MCF 10A (cell line): Measurements from ENCODE around the gene KIAA0319L. TPM values are rescaled to one million over a fixed set of nuclear protein-coding genes. Genes with fewer than 3 reads are reported as not detected.
"Not testable (repeated sequence)": the region's sequence is repeated elsewhere in the genome, so short reads cannot be mapped to it uniquely, and the experiment has no call there.

Experiments
- BruUV-seq: library from RNA; stranded (reverse); fragments of 400-500 nt; replicated peaks from 2 replicates; lab custom pipeline; 2021; lab: Mats Ljungman, UMichigan
- CTCF ChIA-PET: fragments of 300-600 bp; sonication (Branson Sonifier 250); formaldehyde crosslinking; extraction: SDS; loops from one replicate; lab custom pipeline; 2021; ENCODE audit warnings: antibody characterized with exemption, inconsistent platforms; lab: Yijun Ruan, JAX
- POLR2A ChIA-PET: fragments of 300-600, 350-650 bp; sonication (Branson Sonifier 250); formaldehyde crosslinking; extraction: SDS; loops from one replicate; lab custom pipeline; 2020; ENCODE audit warnings: antibody characterized with exemption, inconsistent platforms; lab: Yijun Ruan, JAX
- DNase-seq: peaks from one replicate; pipeline ENCODE4 v3.0.0-alpha.2; 2018; ENCODE audit not compliant: unreplicated experiment
- H3K27ac Mint-ChIP-seq: one replicate; pipeline ENCODE4 v1.8.0; 2022; ENCODE audit warnings: mild to moderate bottlenecking, low read depth, mixed read lengths; ENCODE audit not compliant: unreplicated experiment
- H3K27me3 Mint-ChIP-seq: one replicate; pipeline ENCODE4 v1.8.0; 2022; ENCODE audit warnings: mixed read lengths; ENCODE audit not compliant: insufficient read depth, unreplicated experiment
- H3K36me3 Mint-ChIP-seq: one replicate; pipeline ENCODE4 v1.8.0; 2022; ENCODE audit warnings: mild to moderate bottlenecking, moderate library complexity, mixed read lengths; ENCODE audit not compliant: insufficient read depth, unreplicated experiment
- H3K4me1 Mint-ChIP-seq: one replicate; pipeline ENCODE4 v1.8.0; 2022; ENCODE audit warnings: mixed read lengths; ENCODE audit not compliant: insufficient read depth, unreplicated experiment
- H3K4me3 Mint-ChIP-seq: one replicate; pipeline ENCODE4 v1.8.0; 2022; ENCODE audit warnings: mild to moderate bottlenecking, moderate library complexity, mixed read lengths; ENCODE audit not compliant: unreplicated experiment
- H3K9me3 Mint-ChIP-seq: one replicate; pipeline ENCODE4 v1.8.0; 2022; ENCODE audit warnings: mixed read lengths; ENCODE audit not compliant: unreplicated experiment
- intact Hi-C: fragments of 100-400 bp; cut with micrococcal nuclease; formaldehyde crosslinking; loops from 2 replicates; pipeline ENCODE4 v1.14.1; 2022
- total RNA-seq: library from RNA; stranded (reverse); gene quantifications from 2 replicates; pipeline ENCODE4 v1.2.3, GENCODE V29; 2022
- TF ChIP-seq, protein P1 (sequence below): fragments of 200-600 bp; IDR thresholded peaks from one replicate; pipeline ENCODE4 v1.8.0; 2022; ENCODE audit warnings: antibody characterized with exemption, mild to moderate bottlenecking; ENCODE audit not compliant: unreplicated experiment

The KIAA0319L gene
- total RNA-seq, 1 experiment from 2014 or later = 50.7 TPM

DNA sequence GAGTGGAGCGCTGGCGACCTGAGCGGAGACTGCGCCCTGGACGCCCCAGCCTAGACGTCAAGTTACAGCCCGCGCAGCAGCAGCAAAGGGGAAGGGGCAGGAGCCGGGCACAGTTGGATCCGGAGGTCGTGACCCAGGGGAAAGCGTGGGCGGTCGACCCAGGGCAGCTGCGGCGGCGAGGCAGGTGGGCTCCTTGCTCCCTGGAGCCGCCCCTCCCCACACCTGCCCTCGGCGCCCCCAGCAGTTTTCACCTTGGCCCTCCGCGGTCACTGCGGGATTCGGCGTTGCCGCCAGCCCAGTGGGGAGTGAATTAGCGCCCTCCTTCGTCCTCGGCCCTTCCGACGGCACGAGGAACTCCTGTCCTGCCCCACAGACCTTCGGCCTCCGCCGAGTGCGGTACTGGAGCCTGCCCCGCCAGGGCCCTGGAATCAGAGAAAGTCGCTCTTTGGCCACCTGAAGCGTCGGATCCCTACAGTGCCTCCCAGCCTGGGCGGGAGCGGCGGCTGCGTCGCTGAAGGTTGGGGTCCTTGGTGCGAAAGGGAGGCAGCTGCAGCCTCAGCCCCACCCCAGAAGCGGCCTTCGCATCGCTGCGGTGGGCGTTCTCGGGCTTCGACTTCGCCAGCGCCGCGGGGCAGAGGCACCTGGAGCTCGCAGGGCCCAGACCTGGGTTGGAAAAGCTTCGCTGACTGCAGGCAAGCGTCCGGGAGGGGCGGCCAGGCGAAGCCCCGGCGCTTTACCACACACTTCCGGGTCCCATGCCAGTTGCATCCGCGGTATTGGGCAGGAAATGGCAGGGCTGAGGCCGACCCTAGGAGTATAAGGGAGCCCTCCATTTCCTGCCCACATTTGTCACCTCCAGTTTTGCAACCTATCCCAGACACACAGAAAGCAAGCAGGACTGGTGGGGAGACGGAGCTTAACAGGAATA is 20.1 kb upstream of the KIAA0319L start:
- Mint-ChIP-seq H3K4me1 (peaks cover 11% of the 10 kb centered on the region), H3K9me3 (no peaks in the 10 kb centered on the region), H3K36me3 (no peaks in the 10 kb centered on the region), H3K27me3 (peaks cover 4% of the 10 kb centered on the region), H3K27ac (no peak overlapping the region), H3K4me3 (no peak overlapping the region)
- CTCF ChIA-PET = interaction anchor here (5.3 kb wide), 1 partner anchor 9 kb away, joined by 30 read pairs; no protein-coding TSS in a partner anchor
- TF ChIP-seq, protein P1, sequence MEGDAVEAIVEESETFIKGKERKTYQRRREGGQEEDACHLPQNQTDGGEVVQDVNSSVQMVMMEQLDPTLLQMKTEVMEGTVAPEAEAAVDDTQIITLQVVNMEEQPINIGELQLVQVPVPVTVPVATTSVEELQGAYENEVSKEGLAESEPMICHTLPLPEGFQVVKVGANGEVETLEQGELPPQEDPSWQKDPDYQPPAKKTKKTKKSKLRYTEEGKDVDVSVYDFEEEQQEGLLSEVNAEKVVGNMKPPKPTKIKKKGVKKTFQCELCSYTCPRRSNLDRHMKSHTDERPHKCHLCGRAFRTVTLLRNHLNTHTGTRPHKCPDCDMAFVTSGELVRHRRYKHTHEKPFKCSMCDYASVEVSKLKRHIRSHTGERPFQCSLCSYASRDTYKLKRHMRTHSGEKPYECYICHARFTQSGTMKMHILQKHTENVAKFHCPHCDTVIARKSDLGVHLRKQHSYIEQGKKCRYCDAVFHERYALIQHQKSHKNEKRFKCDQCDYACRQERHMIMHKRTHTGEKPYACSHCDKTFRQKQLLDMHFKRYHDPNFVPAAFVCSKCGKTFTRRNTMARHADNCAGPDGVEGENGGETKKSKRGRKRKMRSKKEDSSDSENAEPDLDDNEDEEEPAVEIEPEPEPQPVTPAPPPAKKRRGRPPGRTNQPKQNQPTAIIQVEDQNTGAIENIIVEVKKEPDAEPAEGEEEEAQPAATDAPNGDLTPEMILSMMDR = no peak
- POLR2A ChIA-PET = interaction anchor here (0.6 kb wide), 1 partner anchor 88 kb away, joined by 3 read pairs; no protein-coding TSS in a partner anchor
- BruUV-seq = no TSS peak
- intact Hi-C loops = no loop called here
- DNase-seq = no peak

DNA sequence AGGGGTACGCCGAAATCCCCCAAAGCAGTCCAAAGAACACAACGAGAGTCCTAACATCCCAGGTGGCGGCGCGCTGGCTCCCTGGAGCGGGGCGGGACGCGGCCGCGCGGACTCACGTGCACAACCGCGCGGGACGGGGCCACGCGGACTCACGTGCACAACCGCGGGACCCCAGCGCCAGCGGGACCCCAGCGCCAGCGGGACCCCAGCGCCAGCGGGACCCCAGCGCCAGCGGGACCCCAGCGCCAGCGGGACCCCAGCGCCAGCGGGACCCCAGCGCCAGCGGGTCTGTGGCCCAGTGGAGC is 19.5 kb upstream of the KIAA0319L start:
- H3K4me3 Mint-ChIP-seq, DNase-seq, intact Hi-C loops, H3K36me3 Mint-ChIP-seq, BruUV-seq, H3K27me3 Mint-ChIP-seq, H3K9me3 Mint-ChIP-seq, H3K27ac Mint-ChIP-seq, CTCF ChIA-PET, POLR2A ChIA-PET: not testable (repeated sequence)
- H3K4me1 Mint-ChIP-seq = peaks cover 14% of the 10 kb centered on the region

DNA sequence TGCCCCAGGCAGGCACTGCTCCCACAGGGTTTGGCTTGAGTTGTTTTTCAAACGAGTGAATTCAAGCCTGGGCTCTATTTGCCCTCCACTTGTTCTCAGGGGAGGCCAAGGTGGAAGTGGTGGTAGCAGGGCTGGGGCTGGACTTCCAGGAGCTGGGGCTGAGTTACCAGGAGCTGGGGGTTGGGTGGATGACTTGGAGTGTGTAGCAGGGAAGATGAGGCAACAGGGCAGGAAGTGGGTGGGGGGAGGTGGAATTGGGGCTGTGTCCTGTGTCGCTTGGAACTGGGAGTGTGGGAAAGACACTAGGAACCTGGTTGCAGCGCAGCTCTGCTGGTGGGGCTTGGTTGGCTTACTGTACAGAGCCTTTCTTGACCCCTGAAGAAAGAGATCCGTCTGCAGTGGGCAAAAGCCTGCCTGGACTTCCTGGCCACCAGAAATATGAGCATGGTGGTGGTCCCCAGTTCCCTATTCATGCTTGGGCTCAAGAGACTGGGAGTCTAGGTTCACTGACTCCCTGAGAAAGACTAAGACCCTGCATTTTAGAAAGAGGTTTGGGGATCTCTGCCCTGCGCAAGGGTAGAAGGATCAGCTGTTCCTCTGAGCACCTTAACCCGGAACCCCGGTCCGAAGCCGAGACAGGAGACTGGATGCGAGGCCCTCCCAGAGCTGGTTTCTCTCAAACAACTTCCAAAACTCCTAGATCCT is 19.0 kb upstream of the KIAA0319L start:
- CTCF ChIA-PET = no interaction called here
- Mint-ChIP-seq H3K4me1 (peaks cover 14% of the 10 kb centered on the region), H3K36me3 (no peaks in the 10 kb centered on the region), H3K27me3 (peaks cover 9% of the 10 kb centered on the region), H3K4me3 (no peak overlapping the region), H3K27ac (no peak overlapping the region), H3K9me3 (no peaks in the 10 kb centered on the region)
- BruUV-seq = no TSS peak
- POLR2A ChIA-PET = no interaction called here
- DNase-seq = no peak
- TF ChIP-seq, protein P1 = no peak
- intact Hi-C loops = no loop called here

DNA sequence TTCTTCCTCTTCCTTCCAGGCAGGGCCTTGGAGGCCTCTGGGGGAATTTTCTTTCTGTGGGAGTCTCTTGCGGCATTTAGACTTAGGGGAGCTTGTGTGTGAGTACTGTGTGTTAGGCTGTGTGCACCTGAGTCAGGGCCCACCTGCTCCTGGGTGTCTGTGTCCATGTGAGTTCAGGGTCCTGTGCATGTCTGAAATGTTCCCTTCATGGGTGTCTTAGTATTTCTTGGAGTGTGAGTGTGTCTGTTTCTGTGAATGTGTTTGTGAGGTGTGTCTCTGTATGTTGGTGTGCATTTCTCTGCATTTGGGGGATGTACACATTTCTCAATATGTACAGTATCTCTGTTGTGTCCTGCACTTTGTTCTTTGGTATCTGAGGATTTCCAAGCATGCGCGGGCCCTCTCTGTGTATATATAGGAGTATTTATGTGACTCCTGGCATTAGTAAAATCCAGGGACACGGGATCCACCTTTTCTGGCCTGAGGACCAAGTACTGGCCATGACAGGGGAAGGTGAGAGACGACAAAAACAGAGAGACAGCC is 18.3 kb upstream of the KIAA0319L start:
- Mint-ChIP-seq H3K4me1 (peaks cover 15% of the 10 kb centered on the region), H3K27me3 (peaks cover 9% of the 10 kb centered on the region), H3K36me3 (no peaks in the 10 kb centered on the region), H3K9me3 (no peaks in the 10 kb centered on the region), H3K4me3 (no peak overlapping the region), H3K27ac (no peak overlapping the region)
- intact Hi-C loops = no loop called here
- CTCF ChIA-PET = no interaction called here
- no TSS peak for BruUV-seq
- POLR2A ChIA-PET = no interaction called here
- TF ChIP-seq, protein P1 = no peak
- no peak for DNase-seq
